Ovary (tissue), 3 donors: ENCODE results near the gene CCDC12.

Source experiments
- CTCF ChIP-seq, 3 donors: fragments of 450-650 bp in 2 of 3; fragments of 200-600 bp in 1 of 3; IDR thresholded peaks; one replicate each; pipeline versions ENCODE4 v1.5.1 to v1.8.0; 2016 to 2022; ENCODE audit warnings: antibody characterized with exemption in 3 of 3, mild to moderate bottlenecking in 1 of 3
- EP300 ChIP-seq: sonication (generic); formaldehyde crosslinking; IDR thresholded peaks from one replicate; pipeline ENCODE4 v1.6.1; 2017; ENCODE audit warnings: antibody characterized with exemption
- donor health status: DM: no; HTN: no; CAD: no.

GRCh38 chr3:46880884-46881595 lies 95.5 kb downstream of the CCDC12 start:
- no peak for TF ChIP-seq CTCF (IDR thresholded peaks at IDR 0.05)
- no peak for TF ChIP-seq EP300
